AG04449 (cell line): ENCODE results near the gene NFKB2.

Experiments
- CTCF ChIA-PET: fragments of 350-600 bp; formaldehyde crosslinking; extraction: SDS; loops from one replicate; lab custom pipeline; 2021; ENCODE audit warnings: antibody characterized with exemption; lab: Yijun Ruan, JAX
- POLR2A ChIA-PET: fragments of 400-600, 350-600 bp; formaldehyde crosslinking; extraction: SDS; loops from one replicate; lab custom pipeline; 2020; ENCODE audit warnings: antibody characterized with exemption, inconsistent platforms; lab: Yijun Ruan, JAX
- DNase-seq: peaks from one replicate; pipeline ENCODE4 v3.0.0-alpha.2; 2010; ENCODE audit warnings: low read depth, low spot score
- H3K4me3 ChIP-seq: 2 replicates; pipeline ENCODE4 v1.5.1; 2011; ENCODE audit warnings: low read depth, mild to moderate bottlenecking, control low read depth, low read length
- TF ChIP-seq, protein P1 (sequence below): IDR thresholded peaks from one replicate; pipeline ENCODE4 v1.5.1; 2011; ENCODE audit warnings: mild to moderate bottlenecking, moderate library complexity, low read length, control low read depth, inconsistent platforms; ENCODE audit not compliant: insufficient read depth; ENCODE audit errors: missing control alignments

NFKB2 gene

DNA sequence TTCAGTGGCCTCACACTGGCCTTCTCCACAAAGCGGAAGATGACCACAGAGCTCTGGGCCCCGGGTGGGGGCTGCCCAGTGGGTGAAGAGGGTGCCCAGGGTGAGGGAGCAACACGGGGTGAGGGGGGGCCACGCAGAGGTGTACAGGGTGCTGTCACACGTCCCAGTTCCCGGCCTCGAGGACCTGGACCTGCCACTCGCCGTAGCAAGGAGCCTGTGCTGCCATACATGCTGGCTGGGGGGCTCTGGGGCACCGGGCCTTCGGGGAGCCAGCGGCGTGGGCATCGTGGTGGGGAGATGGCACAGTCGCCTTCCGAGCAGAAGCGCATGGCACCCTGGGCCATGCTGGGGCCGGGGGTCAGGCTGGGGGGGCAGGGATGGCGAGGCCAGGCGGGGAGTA, 21.2 kb downstream of the NFKB2 start:
- POLR2A ChIA-PET, result no interaction called here
- DNase-seq, result no peak
- no peak overlapping the region for H3K4me3 ChIP-seq
- TF ChIP-seq, protein P1, sequence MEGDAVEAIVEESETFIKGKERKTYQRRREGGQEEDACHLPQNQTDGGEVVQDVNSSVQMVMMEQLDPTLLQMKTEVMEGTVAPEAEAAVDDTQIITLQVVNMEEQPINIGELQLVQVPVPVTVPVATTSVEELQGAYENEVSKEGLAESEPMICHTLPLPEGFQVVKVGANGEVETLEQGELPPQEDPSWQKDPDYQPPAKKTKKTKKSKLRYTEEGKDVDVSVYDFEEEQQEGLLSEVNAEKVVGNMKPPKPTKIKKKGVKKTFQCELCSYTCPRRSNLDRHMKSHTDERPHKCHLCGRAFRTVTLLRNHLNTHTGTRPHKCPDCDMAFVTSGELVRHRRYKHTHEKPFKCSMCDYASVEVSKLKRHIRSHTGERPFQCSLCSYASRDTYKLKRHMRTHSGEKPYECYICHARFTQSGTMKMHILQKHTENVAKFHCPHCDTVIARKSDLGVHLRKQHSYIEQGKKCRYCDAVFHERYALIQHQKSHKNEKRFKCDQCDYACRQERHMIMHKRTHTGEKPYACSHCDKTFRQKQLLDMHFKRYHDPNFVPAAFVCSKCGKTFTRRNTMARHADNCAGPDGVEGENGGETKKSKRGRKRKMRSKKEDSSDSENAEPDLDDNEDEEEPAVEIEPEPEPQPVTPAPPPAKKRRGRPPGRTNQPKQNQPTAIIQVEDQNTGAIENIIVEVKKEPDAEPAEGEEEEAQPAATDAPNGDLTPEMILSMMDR, result no peak
- CTCF ChIA-PET, result interaction anchor here (1.9 to 10.3 kb wide), 2 partner anchors 13 to 19 kb away, joined by 11 to 161 read pairs; partner anchors contain the start of gene NFKB2

DNA sequence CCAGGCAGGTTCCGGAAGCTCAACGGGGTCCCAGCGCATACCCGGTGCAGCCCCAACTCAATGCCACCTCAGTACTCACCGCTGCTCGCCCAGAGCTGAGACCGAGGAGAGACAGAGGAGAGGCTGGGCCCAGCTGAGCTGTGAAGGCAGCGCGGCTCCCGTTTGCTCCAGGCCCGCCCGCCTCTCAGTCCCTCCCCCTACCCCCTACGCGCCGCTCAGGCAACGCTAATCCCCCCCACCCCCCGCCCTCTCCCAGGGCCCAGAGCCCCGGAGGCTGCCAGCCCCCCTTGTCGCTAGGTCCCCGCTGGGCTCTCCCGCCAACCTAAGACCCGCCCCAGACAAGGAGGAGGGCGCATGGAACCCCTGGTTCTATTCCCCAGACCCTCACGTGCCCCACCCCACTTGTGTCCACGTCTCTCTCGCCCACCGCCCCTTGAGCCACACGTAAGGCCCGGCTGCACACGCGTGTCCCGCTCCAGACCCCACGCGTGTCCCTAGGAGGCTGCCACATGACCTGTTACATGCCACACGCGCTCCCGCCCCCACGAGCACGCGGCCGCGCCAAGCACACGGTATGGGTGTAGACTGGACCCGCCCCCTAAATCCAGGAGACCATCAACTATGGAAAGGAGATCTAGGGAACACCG, 23.2 kb downstream of the NFKB2 start, which contains the start of gene PSD:
Gene PSD (minus strand): TSS at position 164 of the 647 bp plus-strand sequence. CDS start 1,747 bp downstream, outside the sequence.
- CTCF ChIA-PET, result interaction anchor here (10.3 kb wide), 1 partner anchor 21 kb away, joined by 161 read pairs; the partner anchor contains the start of gene NFKB2
- POLR2A ChIA-PET, result no interaction called here
- TF ChIP-seq, protein P1, result no peak
- peak within 1 kb of the TSS; percentile 92 for H3K4me3 ChIP-seq
- no peak for DNase-seq

DNA sequence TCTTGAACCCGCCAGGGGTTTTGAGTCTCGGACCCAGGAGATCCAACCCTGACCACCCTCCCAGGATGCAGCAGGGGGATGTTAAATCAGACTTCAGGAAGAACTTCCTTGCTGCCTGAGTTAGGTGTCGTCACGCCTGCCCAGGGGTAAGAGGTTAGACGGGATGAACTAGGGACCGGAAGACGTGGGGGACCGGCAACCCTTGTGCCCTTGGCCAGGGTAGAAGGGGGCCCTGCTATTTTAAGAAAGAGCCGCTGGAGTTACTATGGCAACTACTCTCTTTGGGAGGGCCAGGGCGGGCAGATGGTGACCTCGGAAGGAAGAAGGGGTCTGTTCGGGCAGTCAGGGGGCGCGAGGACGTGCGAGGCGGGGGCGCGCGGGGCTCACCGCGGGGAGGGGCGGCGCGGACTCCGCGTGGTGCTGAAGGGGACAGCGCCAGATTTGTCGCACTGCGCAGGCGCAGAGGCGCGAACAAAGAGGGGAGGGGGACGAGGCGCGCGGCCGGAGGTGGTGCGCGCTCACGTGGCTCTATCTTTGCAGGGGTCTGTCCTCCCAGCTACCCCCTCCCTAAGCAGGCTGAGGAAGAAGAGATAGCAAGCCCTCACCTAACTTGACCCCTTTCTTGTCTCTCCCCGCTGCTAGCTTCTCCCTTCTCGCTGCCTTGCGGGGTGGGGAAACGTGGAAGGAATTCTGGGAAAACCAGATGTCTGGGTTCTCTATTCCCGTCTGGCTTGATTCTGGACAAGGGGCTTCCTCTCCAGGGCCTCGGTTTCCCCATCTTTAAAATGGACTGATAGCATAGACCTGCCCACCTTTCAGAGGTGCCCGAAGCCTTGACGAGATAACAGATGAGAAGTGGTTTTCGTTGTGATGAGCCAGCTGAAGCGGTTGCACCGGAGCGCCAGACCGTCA, 24.0 kb downstream of the NFKB2 start:
- DNase-seq, result no peak
- peak overlapping the region; percentile 92 for H3K4me3 ChIP-seq
- CTCF ChIA-PET, result interaction anchor here (0.9 to 9.9 kb wide), 10 partner anchors 8 to 190 kb away, joined by 3 to 157 read pairs (median 8); partner anchors contain the start of genes ACTR1A, ELOVL3 and NFKB2
- TF ChIP-seq, protein P1, result no peak
- POLR2A ChIA-PET, result interaction anchor here (1.2 to 3.9 kb wide), 2 partner anchors 13 to 15 kb away, joined by 4 to 31 read pairs; partner anchors contain the start of gene CUEDC2

- ChIA-PET CTCF (interaction anchor here (0.9 to 9.9 kb wide), 11 partner anchors 9 to 190 kb away, joined by 3 to 157 read pairs (median 12); partner anchors contain the start of genes ACTR1A, CUEDC2, ELOVL3 and NFKB2), POLR2A (interaction anchor here (1.2 to 3.9 kb wide), 3 partner anchors 12 to 14 kb away, joined by 3 to 31 read pairs (median 4); partner anchors contain the start of gene CUEDC2)
- DNase-seq, result no peak
- TF ChIP-seq, protein P1, result no peak
- H3K4me3 ChIP-seq, result peak overlapping the region; percentile 92
Observed at GRCh38 chr10:102420181-102420713, 24.7 kb downstream of the NFKB2 start.

GRCh38 chr10:102420714-102421506, 25.4 kb downstream of the NFKB2 start, which contains the start of gene FBXL15:
FBXL15 (plus strand) TSS chr10:102420836; CDS start chr10:102421130, 294 bp downstream.
- DNase-seq, result peak; percentile 71
- ChIA-PET POLR2A (interaction anchor here (0.7 to 3.9 kb wide), 5 partner anchors 11 to 251 kb away, joined by 3 to 31 read pairs (median 4); partner anchors contain the start of gene CUEDC2), CTCF (interaction anchor here (0.8 to 9.9 kb wide), 18 partner anchors 9 to 251 kb away, joined by 3 to 157 read pairs (median 8); partner anchors contain the start of genes ACTR1A, CUEDC2, ELOVL3 and NFKB2)
- TF ChIP-seq, protein P1, result no peak
- H3K4me3 ChIP-seq, result peak within 1 kb of the TSS; percentile 92
